Measurements from ENCODE around the gene STOML2. TPM values are rescaled to one million over a fixed set of nuclear protein-coding genes. Genes with fewer than 3 reads are reported as not detected.

Gene STOML2
- total and polyA plus RNA-seq, 2 donors (not counting 3 experiments of a cell fraction or from before 2014, with no cell fraction given): 144 to 187 TPM

GRCh38 chr9:35142037-35142436, 39.1 kb upstream of the STOML2 start:
- Histone ChIP-seq H3K27ac (ENCODE audit: insufficient read depth, low read depth, low read length) (no peak overlapping the region), H2AFZ (ENCODE audit: low read depth, low read length) (no peak overlapping the region), H3K27me3 (ENCODE audit: control insufficient read depth in 2 of 2, insufficient read depth in 2 of 2, low read length in 2 of 2) (no peaks in the 10 kb centered on the region), H3K9me3 (replicated peaks; ENCODE audit: control insufficient read depth, insufficient read depth, low read length) (no peaks in the 10 kb centered on the region), H3K79me2 (ENCODE audit: control insufficient read depth, insufficient read depth, low read length) (no peaks in the 10 kb centered on the region), H3K9me1 (replicated peaks; ENCODE audit: control insufficient read depth, extremely low read depth, insufficient read depth, low read length) (no peaks in the 10 kb centered on the region), H3K4me2 (ENCODE audit: insufficient read depth, low read length) (no peak overlapping the region), H3K4me1 (ENCODE audit: control insufficient read depth, extremely low read depth, insufficient read depth, low read length) (no peaks in the 10 kb centered on the region), H3K4me3 (replicated peaks in 1 of 3; ENCODE audit: insufficient read depth in 1 of 3, low read depth in 1 of 3, low read length in 3 of 3) (no peak overlapping the region), H3K9ac (replicated peaks; ENCODE audit: extremely low read depth, insufficient read depth, low read length) (no peak overlapping the region), H4K20me1 (replicated peaks; ENCODE audit: control insufficient read depth, extremely low read depth, insufficient read depth, low read length) (no peaks in the 10 kb centered on the region), H3K36me3 (ENCODE audit: control insufficient read depth in 2 of 2, extremely low read depth in 1 of 2, insufficient read depth in 2 of 2, low read length in 2 of 2) (no peaks in the 10 kb centered on the region)
- FAIRE-seq (no peak), DNase-seq (ENCODE audit: low read depth, low spot score) (no peak)
- TF ChIP-seq FOS (IDR thresholded peaks at IDR 0.05; ENCODE audit: borderline replicate concordance, insufficient read depth, low read length): no peak
- TF ChIP-seq MYC (IDR thresholded peaks at IDR 0.05; ENCODE audit: low read depth, low read length): no peak
- CTCF ChIA-PET: no interaction called here
- BruUV-seq (replicated peaks): no TSS peak
- POLR2A ChIA-PET: no interaction called here
- dilution Hi-C loops (cut with MboI; ENCODE audit: extremely low pct_ligation_motif_present, low sequenced_read_pairs): no loop called here
- intact Hi-C loops (cut with micrococcal nuclease): no loop called here

GRCh38 chr9:35140093-35140492, 37.2 kb upstream of the STOML2 start:
- no peak overlapping the region for H3K4me3 ChIP-seq (replicated peaks in 1 of 3; ENCODE audit: insufficient read depth in 1 of 3, low read depth in 1 of 3, low read length in 3 of 3)
- no peak overlapping the region for H3K4me2 ChIP-seq (ENCODE audit: insufficient read depth, low read length)
- H3K27ac ChIP-seq (ENCODE audit: insufficient read depth, low read depth, low read length): no peak overlapping the region
- no peaks in the 10 kb centered on the region for H3K9me1 ChIP-seq (replicated peaks; ENCODE audit: control insufficient read depth, extremely low read depth, insufficient read depth, low read length)
- no peak overlapping the region for H3K9ac ChIP-seq (replicated peaks; ENCODE audit: extremely low read depth, insufficient read depth, low read length)
- dilution Hi-C loops (cut with MboI; ENCODE audit: extremely low pct_ligation_motif_present, low sequenced_read_pairs) (no loop called here), intact Hi-C loops (cut with micrococcal nuclease) (no loop called here)
- CTCF ChIA-PET: interaction anchor here (1.8 kb wide), 1 partner anchor 21 kb away, joined by 6 read pairs; the partner anchor contains the start of gene UNC13B
- H3K9me3 ChIP-seq (replicated peaks; ENCODE audit: control insufficient read depth, insufficient read depth, low read length): no peaks in the 10 kb centered on the region
- no peak overlapping the region for H2AFZ ChIP-seq (ENCODE audit: low read depth, low read length)
- POLR2A ChIA-PET: no interaction called here
- TF ChIP-seq GATA2 (IDR thresholded peaks at IDR 0.05; ENCODE audit: insufficient read depth, insufficient read length, low read depth, low read length) (no peak), POLR2AphosphoS5 (IDR thresholded peaks at IDR 0.05; ENCODE audit: insufficient read depth, low read depth, low read length) (no peak), POLR2A (IDR thresholded peaks at IDR 0.05; ENCODE audit: low read depth, low read length) (no peak), EZH2 (IDR thresholded peaks at IDR 0.05; ENCODE audit: borderline replicate concordance, low read depth, low read length, severe bottlenecking) (no peak), CTCF (IDR thresholded peaks at IDR 0.05; ENCODE audit: extremely low read depth in 1 of 2, insufficient read depth in 1 of 2, low read depth in 1 of 2, low read length in 2 of 2) (no peak), FOS (IDR thresholded peaks at IDR 0.05; ENCODE audit: borderline replicate concordance, insufficient read depth, low read length) (no peak), MYC (IDR thresholded peaks at IDR 0.05; ENCODE audit: low read depth, low read length) (no peak), JUN (IDR thresholded peaks at IDR 0.05; ENCODE audit: borderline replicate concordance, insufficient read depth, insufficient read length, low read depth) (no peak)
- TF ChIP-seq, protein P1, sequence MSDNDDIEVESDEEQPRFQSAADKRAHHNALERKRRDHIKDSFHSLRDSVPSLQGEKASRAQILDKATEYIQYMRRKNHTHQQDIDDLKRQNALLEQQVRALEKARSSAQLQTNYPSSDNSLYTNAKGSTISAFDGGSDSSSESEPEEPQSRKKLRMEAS (IDR thresholded peaks at IDR 0.05; ENCODE audit: insufficient read depth, insufficient read length): no peak
- DNase-seq (ENCODE audit: low read depth, low spot score) (no peak), FAIRE-seq (no peak)
- no peaks in the 10 kb centered on the region for H3K79me2 ChIP-seq (ENCODE audit: control insufficient read depth, insufficient read depth, low read length)
- no peaks in the 10 kb centered on the region for H3K36me3 ChIP-seq (ENCODE audit: control insufficient read depth in 2 of 2, extremely low read depth in 1 of 2, insufficient read depth in 2 of 2, low read length in 2 of 2)
- H4K20me1 ChIP-seq (replicated peaks; ENCODE audit: control insufficient read depth, extremely low read depth, insufficient read depth, low read length): no peaks in the 10 kb centered on the region
- no peaks in the 10 kb centered on the region for H3K4me1 ChIP-seq (ENCODE audit: control insufficient read depth, extremely low read depth, insufficient read depth, low read length)
- no TSS peak for BruUV-seq (replicated peaks)
- no peaks in the 10 kb centered on the region for H3K27me3 ChIP-seq (ENCODE audit: control insufficient read depth in 2 of 2, insufficient read depth in 2 of 2, low read length in 2 of 2)

Data from endothelial cell of umbilical vein (primary cell).